ENCODE results near the gene MB21D2.

Gene MB21D2

DNA sequence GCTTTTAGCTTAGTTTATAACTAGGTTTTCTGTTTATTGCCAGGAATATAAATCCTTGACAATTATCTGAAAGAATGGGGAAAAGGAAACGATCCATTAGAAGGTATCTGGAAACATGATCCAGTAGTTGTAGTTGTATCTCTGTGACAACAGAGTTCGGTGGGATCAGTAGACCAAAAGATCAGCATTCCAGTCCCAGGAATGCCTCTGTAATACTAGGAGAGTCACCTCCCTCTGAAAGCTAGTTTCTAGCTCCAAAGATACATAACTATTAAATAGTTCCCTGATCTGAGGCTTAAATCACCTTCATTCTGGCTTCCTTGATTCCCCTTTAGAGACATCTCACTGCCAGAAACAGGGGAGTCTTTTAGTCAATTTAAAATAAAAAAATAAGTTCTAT lies 34.1 kb downstream of the MB21D2 start:
- no peaks in the 10 kb centered on the region for H3K27me3 ChIP-seq
- H3K9ac ChIP-seq = no peak overlapping the region
- no peak overlapping the region for H3K4me3 ChIP-seq
- no peak overlapping the region for H3K4me2 ChIP-seq
- H3K27ac ChIP-seq = no peak overlapping the region
- no peaks in the 10 kb centered on the region for H3K36me3 ChIP-seq
- H3K9me3 ChIP-seq = no peaks in the 10 kb centered on the region
- H4K20me1 ChIP-seq = no peaks in the 10 kb centered on the region
- no peak for TF ChIP-seq Cebpa-rat (IDR thresholded peaks at IDR 0.05)
- no peaks in the 10 kb centered on the region for H3K4me1 ChIP-seq

DNA sequence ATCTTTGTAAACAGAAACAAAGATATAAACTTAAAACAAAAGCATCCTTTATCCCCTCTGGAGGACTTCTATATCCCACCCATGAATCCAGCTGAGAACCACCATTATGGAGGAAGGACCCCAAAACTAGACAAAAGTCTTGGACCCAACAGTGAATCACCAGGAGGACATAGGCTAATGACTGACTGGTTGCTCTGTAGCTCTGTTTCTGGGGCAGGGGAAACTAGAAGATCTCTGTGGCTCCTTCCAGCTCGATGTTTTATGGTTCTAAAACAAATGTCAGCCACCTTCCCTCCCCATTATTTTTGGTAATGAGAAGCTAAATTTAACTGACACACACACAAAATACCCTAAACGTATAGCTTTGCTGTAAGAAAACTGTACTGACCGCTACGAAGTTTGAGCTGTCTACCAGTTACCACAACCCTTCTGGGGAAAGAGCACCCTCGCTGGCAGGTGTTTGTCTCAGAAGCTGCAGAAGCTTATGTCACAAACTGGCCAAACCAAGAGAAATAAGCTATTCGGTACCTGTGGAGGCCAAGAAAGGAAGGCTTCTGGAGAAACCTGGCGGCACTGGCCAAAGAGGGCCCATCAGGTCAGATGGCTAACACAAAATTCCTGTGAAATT lies 36.4 kb downstream of the MB21D2 start:
- Histone ChIP-seq H3K27ac (no peak overlapping the region), H4K20me1 (no peaks in the 10 kb centered on the region), H3K4me1 (no peaks in the 10 kb centered on the region), H3K4me3 (no peak overlapping the region), H3K4me2 (no peak overlapping the region), H3K9ac (no peak overlapping the region), H3K9me3 (no peaks in the 10 kb centered on the region), H3K36me3 (no peaks in the 10 kb centered on the region), H3K27me3 (no peaks in the 10 kb centered on the region)
- TF ChIP-seq Cebpa-rat (IDR thresholded peaks at IDR 0.05) = no peak

DNA sequence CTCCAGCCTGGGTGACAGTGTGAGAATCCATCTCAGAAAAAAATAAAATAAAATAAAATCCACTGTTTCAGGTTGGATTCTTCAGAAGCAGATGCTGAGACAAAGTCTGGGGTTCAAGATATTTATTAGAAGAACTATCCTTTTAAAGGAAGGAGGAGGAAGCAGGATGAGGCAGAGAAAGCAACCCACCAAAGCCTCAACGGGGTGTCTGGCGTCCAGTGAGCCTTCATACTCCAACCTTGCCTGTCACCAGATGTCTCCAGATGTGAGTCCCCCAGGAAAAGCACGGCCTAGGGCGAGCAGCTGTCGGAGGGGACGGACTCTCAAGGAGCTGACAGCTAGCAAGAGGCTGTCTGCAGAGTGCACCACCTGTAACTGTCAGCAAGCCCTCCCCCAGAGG lies 37.3 kb downstream of the MB21D2 start:
- no peaks in the 10 kb centered on the region for H3K4me1 ChIP-seq
- TF ChIP-seq Cebpa-rat (IDR thresholded peaks at IDR 0.05) = no peak
- no peaks in the 10 kb centered on the region for H3K36me3 ChIP-seq
- no peak overlapping the region for H3K27ac ChIP-seq
- H3K27me3 ChIP-seq = no peaks in the 10 kb centered on the region
- no peak overlapping the region for H3K4me3 ChIP-seq
- no peaks in the 10 kb centered on the region for H4K20me1 ChIP-seq
- no peaks in the 10 kb centered on the region for H3K9me3 ChIP-seq
- no peak overlapping the region for H3K9ac ChIP-seq
- no peak overlapping the region for H3K4me2 ChIP-seq

DNA sequence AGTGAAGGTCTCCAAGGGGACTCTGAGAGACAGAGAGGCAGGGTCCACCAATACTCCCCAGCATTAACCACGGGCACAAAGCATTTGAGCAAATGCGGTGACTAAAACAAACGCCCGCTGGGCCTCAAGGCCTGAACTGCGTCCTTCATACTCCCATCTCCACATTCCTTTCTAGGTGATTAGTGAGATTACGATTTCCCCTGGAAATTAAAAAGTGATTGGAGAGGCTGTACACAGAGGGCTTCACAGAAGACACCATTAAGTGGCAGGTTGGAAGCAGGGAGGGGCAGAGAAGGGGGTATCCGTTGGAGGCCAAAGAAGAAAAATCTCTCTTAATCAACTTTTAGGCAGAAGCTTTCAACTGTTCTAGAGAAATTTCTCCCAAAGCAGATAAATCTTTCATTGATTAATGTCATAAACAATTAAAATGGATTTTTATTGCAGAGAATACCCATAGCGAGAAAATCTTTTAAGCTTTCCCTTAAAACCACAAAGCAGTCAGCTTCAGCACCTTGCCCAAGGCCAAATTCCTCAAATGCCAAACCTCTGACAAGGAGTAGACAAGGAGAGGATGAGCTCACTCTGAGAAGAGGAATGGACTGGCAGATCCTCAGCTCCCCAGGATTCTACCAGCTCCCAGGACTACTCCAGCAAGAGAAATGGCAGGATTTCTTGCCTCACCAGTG lies 38.2 kb downstream of the MB21D2 start:
- no peak overlapping the region for H3K4me2 ChIP-seq
- no peak overlapping the region for H3K4me3 ChIP-seq
- no peak overlapping the region for H3K9ac ChIP-seq
- no peaks in the 10 kb centered on the region for H3K36me3 ChIP-seq
- no peak for TF ChIP-seq Cebpa-rat (IDR thresholded peaks at IDR 0.05)
- no peaks in the 10 kb centered on the region for H3K4me1 ChIP-seq
- H3K27ac ChIP-seq = no peak overlapping the region
- H4K20me1 ChIP-seq = no peaks in the 10 kb centered on the region
- no peaks in the 10 kb centered on the region for H3K9me3 ChIP-seq
- H3K27me3 ChIP-seq = no peaks in the 10 kb centered on the region

- Histone ChIP-seq H3K4me1 (no peaks in the 10 kb centered on the region), H3K27me3 (no peaks in the 10 kb centered on the region), H3K9me3 (no peaks in the 10 kb centered on the region), H3K9ac (no peak overlapping the region), H3K4me3 (no peak overlapping the region), H3K36me3 (no peaks in the 10 kb centered on the region), H3K4me2 (no peak overlapping the region), H4K20me1 (no peaks in the 10 kb centered on the region), H3K27ac (no peak overlapping the region)
- no peak for TF ChIP-seq Cebpa-rat (IDR thresholded peaks at IDR 0.05)
These were observed 41.6 kb downstream of the MB21D2 start for GRCh38 chr3:192875971-192876565.

DNA sequence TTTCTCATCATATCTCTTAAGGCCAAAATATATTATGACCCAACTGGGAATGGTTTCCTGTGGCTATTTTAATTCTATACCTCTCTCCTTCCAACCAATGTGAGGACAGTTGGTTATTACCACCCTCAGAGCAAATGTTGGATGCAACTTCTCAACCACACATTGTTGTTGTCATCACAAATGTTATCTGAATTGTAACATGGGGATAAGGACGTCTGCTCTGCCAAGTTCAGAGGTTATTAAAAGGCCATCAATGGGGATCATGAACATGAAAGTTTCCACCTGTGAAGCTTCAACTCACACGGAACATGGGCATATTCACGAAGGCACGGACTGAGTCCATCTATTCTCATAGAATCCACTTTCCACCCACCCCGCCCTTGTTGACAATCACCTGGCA lies 46.8 kb downstream of the MB21D2 start:
- H3K9me3 ChIP-seq = no peaks in the 10 kb centered on the region
- no peak overlapping the region for H3K4me2 ChIP-seq
- no peaks in the 10 kb centered on the region for H3K36me3 ChIP-seq
- H3K27ac ChIP-seq = no peak overlapping the region
- H3K4me1 ChIP-seq = no peaks in the 10 kb centered on the region
- no peak overlapping the region for H3K4me3 ChIP-seq
- no peaks in the 10 kb centered on the region for H3K27me3 ChIP-seq
- TF ChIP-seq Cebpa-rat (IDR thresholded peaks at IDR 0.05) = no peak
- H3K9ac ChIP-seq = no peak overlapping the region
- no peaks in the 10 kb centered on the region for H4K20me1 ChIP-seq

DNA sequence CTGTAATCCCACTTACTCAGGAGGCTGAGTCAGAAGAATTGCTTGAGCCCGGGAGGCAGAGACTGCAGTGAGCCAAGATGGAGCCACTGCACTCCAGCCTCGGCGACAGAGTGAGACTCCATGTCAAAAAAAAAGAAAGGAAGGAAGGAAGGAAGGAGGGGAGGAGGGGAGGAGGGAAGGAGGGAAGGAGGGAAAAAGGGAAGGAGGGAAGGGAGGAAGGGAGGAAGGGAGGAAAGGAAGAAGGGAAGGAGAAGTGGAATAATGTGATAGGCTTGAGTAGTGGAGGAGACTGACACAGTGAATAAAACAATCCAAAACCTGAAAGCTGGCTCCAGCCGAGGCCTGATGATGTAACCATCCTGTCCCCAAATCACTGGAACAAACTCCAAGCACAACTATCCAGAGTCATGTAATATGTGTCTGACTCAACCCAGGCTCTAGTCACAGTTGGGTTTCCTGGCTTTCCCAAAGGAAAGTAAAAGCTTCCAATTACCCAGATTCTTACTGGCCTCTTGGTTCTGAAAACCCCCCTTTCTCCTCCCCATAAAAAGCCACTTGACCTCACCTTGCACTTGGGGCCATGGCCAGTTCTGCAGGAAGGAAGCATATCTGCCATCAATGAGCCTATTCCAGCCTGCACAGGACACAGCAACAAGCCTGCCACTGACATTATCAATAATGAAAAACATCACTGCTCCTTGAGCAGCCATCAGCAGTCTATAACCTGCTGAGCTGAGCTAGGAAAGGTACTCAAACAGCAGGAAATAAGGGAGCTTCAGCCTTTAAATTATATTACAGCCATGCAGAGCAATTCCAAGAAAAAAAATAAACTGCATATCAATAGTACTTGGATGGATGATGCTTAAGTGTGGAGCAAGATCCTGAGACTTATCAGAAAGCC lies 48.3 kb downstream of the MB21D2 start:
- peaks cover 7% of the 10 kb centered on the region; the same call in 1 of the 2 replicates for H3K4me1 ChIP-seq
- no peak overlapping the region for H3K4me3 ChIP-seq
- H3K4me2 ChIP-seq = no peak overlapping the region
- H3K9ac ChIP-seq = no peak overlapping the region
- H3K9me3 ChIP-seq = no peaks in the 10 kb centered on the region
- TF ChIP-seq Cebpa-rat (IDR thresholded peaks at IDR 0.05) = no peak
- H3K27me3 ChIP-seq = no peaks in the 10 kb centered on the region
- H3K36me3 ChIP-seq = no peaks in the 10 kb centered on the region
- no peaks in the 10 kb centered on the region for H4K20me1 ChIP-seq
- H3K27ac ChIP-seq = no peak overlapping the region

DNA sequence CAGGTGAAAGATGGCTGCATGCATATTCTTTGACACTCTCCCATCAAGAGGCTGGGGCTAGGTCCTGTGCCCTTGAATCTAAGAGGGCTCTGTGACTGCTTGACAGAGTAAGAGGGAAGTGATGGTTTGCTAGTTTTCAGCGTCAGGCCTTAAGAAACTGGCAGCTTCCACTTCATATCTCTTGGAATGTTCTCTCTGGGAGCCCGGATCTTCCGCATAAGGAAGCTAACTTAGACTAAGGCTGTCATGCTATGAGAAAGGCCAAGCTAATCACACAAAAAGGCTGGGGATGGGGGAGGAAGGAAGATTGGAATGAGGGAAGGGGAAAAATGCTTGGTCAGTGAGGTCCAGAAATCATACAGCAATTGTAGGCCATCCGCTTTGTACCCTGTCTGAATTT lies 50.0 kb downstream of the MB21D2 start:
- Histone ChIP-seq H3K27ac (no peak overlapping the region), H3K4me2 (no peak overlapping the region)
- TF ChIP-seq Cebpa-rat (IDR thresholded peaks at IDR 0.05) = no peak

DNA sequence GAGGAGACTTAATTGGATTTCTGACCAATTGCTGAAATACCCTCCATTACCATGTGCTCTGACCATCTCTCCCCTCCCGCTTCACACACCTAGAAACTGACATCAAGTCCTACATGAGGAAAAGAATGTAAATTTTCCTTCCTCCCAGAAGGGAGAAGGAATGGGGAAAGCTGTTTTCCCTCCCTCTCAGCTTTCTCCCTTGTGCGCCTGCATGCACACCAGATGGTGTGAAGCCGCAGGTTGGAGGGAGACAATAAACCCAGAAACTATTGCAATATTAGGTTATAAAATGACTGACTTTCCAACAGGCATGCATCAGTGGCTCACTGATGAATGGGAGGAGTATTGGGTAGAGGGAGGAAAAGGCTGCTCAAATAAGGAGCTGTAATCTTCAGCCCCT lies 50.9 kb downstream of the MB21D2 start:
- Histone ChIP-seq H3K4me2 (no peak overlapping the region), H3K9ac (no peak overlapping the region), H3K9me3 (no peaks in the 10 kb centered on the region), H3K4me1 (peaks cover 7% of the 10 kb centered on the region; the same call in 1 of the 2 replicates), H3K27ac (no peak overlapping the region), H3K36me3 (no peaks in the 10 kb centered on the region), H3K27me3 (no peaks in the 10 kb centered on the region), H3K4me3 (no peak overlapping the region), H4K20me1 (no peaks in the 10 kb centered on the region)
- TF ChIP-seq Cebpa-rat (IDR thresholded peaks at IDR 0.05) = no peak

More for the DNA sequence above, 50.0 kb downstream of the MB21D2 start:
- Histone ChIP-seq H3K4me1 (peaks cover 7% of the 10 kb centered on the region; the same call in 1 of the 2 replicates), H4K20me1 (no peaks in the 10 kb centered on the region), H3K4me3 (no peak overlapping the region), H3K9ac (no peak overlapping the region), H3K9me3 (no peaks in the 10 kb centered on the region), H3K27me3 (no peaks in the 10 kb centered on the region), H3K36me3 (no peaks in the 10 kb centered on the region)

All from BLaER1 (cell line).